ENCODE data around the gene DLG2.

DLG2 gene

GRCh38 chr11:84655712-84656111 is 971.4 kb downstream of the DLG2 start:
- no peak for DNase-seq (ENCODE audit: low read depth)

- DNase-seq (ENCODE audit: low read depth), result no peak
Measured at GRCh38 chr11:84648471-84648870, 978.7 kb downstream of the DLG2 start.

- DNase-seq (ENCODE audit: low read depth), result no peak
Measured at GRCh38 chr11:84645988-84646694, 981.0 kb downstream of the DLG2 start.

- no peak for DNase-seq (ENCODE audit: low read depth)
Measured at GRCh38 chr11:84642500-84642899, 984.6 kb downstream of the DLG2 start.

- no peak for DNase-seq (ENCODE audit: low read depth)
Measured at GRCh38 chr11:84634309-84634708, 992.8 kb downstream of the DLG2 start.

- no peak for DNase-seq (ENCODE audit: low read depth)
Measured at GRCh38 chr11:84628871-84629620, 998.1 kb downstream of the DLG2 start.

- DNase-seq (ENCODE audit: low read depth), result no peak
Measured at GRCh38 chr11:84626256-84626655, 1000.9 kb downstream of the DLG2 start.

- no peak for DNase-seq (ENCODE audit: low read depth)
Measured at GRCh38 chr11:84612645-84613044, 1014.5 kb downstream of the DLG2 start.

- no peak for DNase-seq (ENCODE audit: low read depth)
Measured at GRCh38 chr11:84608837-84609196, 1018.3 kb downstream of the DLG2 start.

GRCh38 chr11:84607975-84608836 is 1018.9 kb downstream of the DLG2 start:
- DNase-seq (ENCODE audit: low read depth), result no peak

GRCh38 chr11:84594602-84595001 is 1032.5 kb downstream of the DLG2 start:
- no peak for DNase-seq (ENCODE audit: low read depth)

GRCh38 chr11:84590106-84590505 is 1037.0 kb downstream of the DLG2 start:
- DNase-seq (ENCODE audit: low read depth), result no peak

GRCh38 chr11:84588131-84588829 is 1038.9 kb downstream of the DLG2 start:
- DNase-seq (ENCODE audit: low read depth), result no peak

GRCh38 chr11:84583106-84583505 is 1044.0 kb downstream of the DLG2 start:
- DNase-seq (ENCODE audit: low read depth), result no peak

GRCh38 chr11:84581083-84581482 is 1046.1 kb downstream of the DLG2 start:
- DNase-seq (ENCODE audit: low read depth), result no peak

- DNase-seq (ENCODE audit: low read depth), result no peak
Measured at GRCh38 chr11:84580428-84580827, 1046.7 kb downstream of the DLG2 start.

GRCh38 chr11:84573868-84574267 is 1053.3 kb downstream of the DLG2 start:
- DNase-seq (ENCODE audit: low read depth), result no peak

- DNase-seq (ENCODE audit: low read depth), result no peak
Measured at GRCh38 chr11:84566671-84567070, 1060.5 kb downstream of the DLG2 start.

GRCh38 chr11:84564867-84565184 is 1062.3 kb downstream of the DLG2 start:
- no peak for DNase-seq (ENCODE audit: low read depth)

- peak; percentile 12 for DNase-seq (ENCODE audit: low read depth)
Measured at GRCh38 chr11:84564180-84564866, 1062.8 kb downstream of the DLG2 start.

- DNase-seq (ENCODE audit: low read depth), result no peak
Measured at GRCh38 chr11:84563356-84563755, 1063.8 kb downstream of the DLG2 start.

GRCh38 chr11:84560206-84560605 is 1066.9 kb downstream of the DLG2 start:
- no peak for DNase-seq (ENCODE audit: low read depth)
